HL-60/S4 treated with retinoic acid at 250 ng/mL for 4 days and 3 days (cell line): ENCODE data around the gene SIRPB1.
"Not testable (repeated sequence)": the region's sequence is repeated elsewhere in the genome, so short reads cannot be mapped to it uniquely, and the experiment has no call there.

Experiments used
- in situ Hi-C: fragments of 300-500 bp; cut with MboI; formaldehyde crosslinking; loops from 2 replicates; pipeline ENCODE4 v1.7.0; 2022; ENCODE audit warnings: low sequenced_read_pairs

SIRPB1 gene

GRCh38 chr20:1610404-1610803 lies 9.4 kb downstream of the SIRPB1 start:
- in situ Hi-C loops, result not testable (repeated sequence)

- in situ Hi-C loops, result not testable (repeated sequence)
These were observed 11.0 kb downstream of the SIRPB1 start for GRCh38 chr20:1608678-1609347.

DNA sequence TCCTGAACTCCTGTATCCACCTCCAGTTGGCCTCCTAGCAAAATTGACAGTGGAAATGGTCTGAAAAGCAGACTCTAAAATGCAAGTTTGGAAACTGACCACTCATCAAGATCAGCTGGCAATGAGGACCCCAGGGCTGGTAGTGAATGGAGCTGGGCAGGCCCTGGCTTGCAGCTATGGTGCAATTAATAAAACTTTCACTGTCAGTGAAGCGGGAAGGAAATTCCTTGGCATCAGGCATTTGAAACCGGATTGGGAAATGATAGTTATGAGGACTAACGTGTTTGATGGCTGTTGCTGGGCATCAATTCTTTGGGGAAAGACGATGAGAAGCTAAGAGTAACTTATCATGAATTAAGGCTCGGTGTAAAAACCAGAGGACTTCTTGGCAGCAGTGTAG lies 19.1 kb downstream of the SIRPB1 start:
- in situ Hi-C loops, result no loop called here

- in situ Hi-C loops, result no loop called here
These were observed 24.5 kb downstream of the SIRPB1 start for GRCh38 chr20:1595333-1595732.

DNA sequence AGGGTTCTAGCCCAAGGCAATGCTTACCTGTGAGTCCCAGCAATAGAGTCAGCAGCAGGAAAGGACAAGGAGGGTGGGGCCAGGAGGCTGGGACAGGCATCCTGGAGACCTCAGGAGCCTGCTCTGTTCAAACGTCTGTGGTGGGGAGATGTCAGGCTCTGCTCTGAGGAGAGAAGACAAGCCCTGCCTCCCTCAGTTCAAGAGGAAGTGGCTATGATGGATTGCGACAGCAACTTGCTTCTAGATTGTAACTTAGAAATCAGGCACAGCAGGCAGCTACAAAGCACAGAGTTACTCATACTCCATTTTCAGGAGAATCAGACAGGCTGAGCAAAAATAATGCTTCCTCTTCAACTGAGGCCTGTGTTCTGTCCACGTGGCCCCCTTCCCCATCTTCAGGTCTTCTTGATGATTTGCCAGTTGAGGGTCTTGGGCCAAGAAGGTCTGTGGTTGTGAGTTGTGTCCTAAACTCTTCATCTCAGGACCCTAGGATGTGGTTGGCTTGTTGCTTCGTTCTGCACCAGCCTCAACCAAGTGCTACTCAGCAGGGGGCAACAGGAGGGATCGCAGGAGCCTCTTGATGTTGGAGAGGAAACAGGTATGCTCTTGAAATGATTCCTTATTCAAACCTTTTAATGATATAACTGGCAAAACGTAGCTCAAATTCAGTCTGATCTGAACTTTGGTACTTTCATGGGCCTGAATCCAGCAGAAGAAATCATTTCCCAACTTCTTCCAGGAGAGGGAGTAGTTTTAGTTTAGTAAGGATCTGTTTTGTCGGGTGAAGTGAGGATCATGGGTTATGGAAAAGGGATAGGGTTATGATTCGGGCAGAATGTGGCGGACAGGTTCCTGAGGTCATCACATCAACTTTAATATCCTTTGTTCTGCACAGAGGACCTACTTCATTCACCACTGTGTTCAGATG lies 31.0 kb downstream of the SIRPB1 start:
- in situ Hi-C loops, result no loop called here

- in situ Hi-C loops, result no loop called here
These were observed 31.9 kb downstream of the SIRPB1 start for GRCh38 chr20:1587781-1588532.

- in situ Hi-C loops, result no loop called here
These were observed 40.3 kb downstream of the SIRPB1 start for GRCh38 chr20:1579488-1579887.

DNA sequence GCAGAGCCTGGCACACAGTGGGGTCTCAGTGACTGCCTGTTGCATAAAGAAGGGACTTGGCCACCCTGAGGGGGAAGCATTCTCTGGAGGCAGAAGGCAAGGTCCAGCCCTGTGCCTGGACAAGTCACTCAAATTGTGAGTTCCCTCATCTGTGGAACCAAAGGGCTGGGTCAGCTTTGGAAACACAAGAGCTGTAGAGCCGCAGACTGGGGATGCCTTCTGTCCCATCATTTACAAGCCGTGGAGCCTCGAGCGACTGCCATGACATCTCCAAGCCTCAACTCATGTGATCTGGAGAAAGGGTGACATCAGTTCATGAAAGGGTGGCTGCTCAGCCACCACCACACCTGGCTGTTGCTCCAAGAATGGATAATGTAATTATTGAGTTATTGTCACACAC lies 41.9 kb downstream of the SIRPB1 start:
- in situ Hi-C loops, result no loop called here

- in situ Hi-C loops, result not testable (repeated sequence)
These were observed 42.5 kb downstream of the SIRPB1 start for GRCh38 chr20:1577313-1577712.

GRCh38 chr20:1576641-1577040 lies 43.2 kb downstream of the SIRPB1 start:
- in situ Hi-C loops, result no loop called here

GRCh38 chr20:1576003-1576402 lies 43.8 kb downstream of the SIRPB1 start:
- in situ Hi-C loops, result not testable (repeated sequence)

DNA sequence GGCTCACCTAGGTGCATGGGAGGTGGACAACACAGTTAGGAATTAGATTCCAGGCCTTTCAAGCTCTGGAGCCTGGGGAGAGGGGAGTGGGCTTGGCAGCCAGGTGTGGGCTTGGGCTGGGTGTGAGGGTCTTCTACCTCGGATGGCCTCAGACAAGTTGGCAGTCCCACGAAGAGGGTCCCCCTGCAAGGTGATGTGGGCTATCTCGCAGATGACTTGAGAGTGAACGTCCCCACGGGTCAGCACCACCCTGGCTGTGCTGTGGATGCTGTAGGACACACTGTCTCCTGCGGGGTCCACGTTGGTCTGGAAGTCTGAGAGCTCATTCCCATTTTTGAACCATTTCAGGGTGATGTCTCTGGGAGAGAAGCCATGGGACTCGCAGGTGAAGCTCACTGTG lies 48.2 kb downstream of the SIRPB1 start:
- in situ Hi-C loops, result not testable (repeated sequence)
